GM21529 (cell line): Measurements from ENCODE around the gene RIC3.

Experiments
- ATAC-seq: cut with Tn5 transposase; IDR thresholded peaks from one replicate; pipeline ENCODE4 v1.9.1; 2021; ENCODE audit not compliant: unreplicated experiment

The RIC3 gene, protein sequence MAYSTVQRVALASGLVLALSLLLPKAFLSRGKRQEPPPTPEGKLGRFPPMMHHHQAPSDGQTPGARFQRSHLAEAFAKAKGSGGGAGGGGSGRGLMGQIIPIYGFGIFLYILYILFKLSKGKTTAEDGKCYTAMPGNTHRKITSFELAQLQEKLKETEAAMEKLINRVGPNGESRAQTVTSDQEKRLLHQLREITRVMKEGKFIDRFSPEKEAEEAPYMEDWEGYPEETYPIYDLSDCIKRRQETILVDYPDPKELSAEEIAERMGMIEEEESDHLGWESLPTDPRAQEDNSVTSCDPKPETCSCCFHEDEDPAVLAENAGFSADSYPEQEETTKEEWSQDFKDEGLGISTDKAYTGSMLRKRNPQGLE

DNA sequence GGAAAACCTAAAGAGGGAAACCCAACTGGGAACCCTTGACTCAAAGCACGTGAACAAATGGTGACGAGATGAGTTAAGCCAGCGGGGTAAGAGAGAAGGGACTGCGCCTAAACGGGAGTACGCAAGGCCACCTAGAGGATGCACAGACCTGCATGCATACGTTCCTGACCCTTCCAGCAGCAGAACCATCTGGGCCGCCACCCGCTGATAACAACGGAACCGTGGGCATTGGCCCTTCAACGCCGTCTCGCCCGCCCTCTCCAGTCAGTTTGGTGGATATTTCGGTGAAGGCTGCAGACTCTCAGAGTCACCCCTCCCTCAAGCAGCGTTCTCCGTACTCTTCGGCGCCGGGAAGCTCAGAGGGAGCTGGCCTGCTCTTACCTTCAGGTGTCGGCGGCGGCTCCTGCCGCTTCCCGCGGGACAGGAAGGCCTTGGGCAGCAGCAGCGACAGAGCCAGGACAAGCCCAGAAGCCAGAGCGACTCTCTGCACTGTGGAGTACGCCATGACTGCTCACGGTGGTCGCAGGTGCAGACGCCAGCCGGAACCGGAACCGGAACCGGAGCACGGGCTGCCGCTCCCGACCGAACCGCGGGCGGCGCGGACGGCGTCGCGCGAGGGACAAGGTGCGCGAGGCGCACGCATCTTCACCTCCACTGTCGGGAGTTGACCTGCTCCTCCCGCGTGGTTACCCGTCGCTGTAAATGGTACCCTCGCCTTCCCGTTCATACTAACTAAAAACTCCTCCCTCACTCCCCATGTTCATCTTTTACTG is at the start of gene RIC3:
TSS of gene RIC3 (minus strand) at position 541 of the 773 bp plus-strand sequence. CDS start at position 505, 36 bp downstream.
- ATAC-seq: peak; percentile 72

- ATAC-seq: no peak
Measured at GRCh38 chr11:8218409-8218808, 49.6 kb upstream of the RIC3 start.

DNA sequence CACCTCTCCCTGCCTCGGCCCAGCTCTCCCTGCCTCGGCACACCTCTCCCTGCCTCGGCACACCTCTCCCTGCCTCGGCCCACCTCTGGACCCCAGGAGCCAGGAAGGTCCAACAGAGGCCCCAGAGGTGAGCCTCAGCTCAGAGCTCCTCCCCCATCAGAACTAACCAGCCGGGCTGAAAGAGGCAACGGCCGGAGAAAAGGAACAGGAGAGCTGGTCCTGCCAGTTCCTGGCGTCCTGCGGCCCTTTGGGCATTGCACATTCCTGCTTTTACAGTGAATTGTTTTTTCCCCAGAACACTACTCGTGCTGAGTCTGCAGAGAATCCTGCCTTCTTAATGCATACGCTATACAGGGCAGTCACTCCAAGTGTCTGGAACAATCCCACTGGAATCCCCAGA is 49.1 kb upstream of the RIC3 start:
- no peak for ATAC-seq

GRCh38 chr11:8217136-8217535 is 48.3 kb upstream of the RIC3 start:
- no peak for ATAC-seq

DNA sequence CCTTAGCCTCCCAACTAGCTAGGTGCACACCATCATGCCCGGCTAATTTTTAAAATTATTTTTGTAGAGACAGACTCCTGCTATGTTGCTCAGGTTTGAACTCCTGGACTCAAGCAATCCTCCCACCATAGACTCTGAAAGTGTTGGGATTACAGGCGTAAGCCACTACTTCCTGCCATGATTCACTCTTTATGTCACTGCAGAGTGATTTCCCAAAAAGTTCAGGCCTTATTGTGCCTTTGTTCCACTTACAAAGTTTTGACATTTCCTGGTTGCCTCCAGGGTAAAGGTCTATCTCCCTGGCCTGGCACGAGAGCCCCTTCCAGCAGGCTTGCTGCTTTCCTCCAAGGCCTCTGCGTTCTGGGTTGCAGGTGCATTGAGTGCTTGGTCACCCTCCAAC is 44.6 kb upstream of the RIC3 start:
- ATAC-seq: no peak

DNA sequence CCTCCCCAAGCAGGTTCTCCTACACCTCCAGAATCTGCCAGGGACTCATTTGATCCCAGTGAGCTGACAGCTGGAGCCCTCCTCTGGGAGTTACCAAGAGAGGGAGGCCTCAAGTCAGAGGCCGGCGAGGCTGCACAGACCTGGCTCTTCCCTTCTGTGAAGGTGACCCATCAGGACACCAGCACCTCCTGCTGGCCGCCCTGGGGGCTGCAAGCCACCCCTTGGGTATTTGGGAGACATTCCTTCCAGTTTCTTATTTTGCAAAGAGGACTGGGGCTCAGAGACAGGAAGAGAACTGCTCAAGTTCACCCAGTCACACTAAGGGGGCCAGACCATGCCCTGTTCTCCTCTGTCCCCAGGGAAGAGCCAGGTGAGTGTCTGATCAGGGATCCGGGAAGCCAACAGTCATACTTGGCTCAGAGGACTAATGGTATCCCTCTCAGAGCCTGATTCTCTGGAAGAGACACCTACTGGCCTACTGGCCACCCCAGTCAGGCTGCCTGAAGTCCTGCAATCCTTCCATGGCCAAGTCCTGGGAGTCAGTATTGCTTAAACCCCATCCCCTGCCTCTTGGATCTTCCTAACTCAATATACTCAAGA is 40.5 kb upstream of the RIC3 start:
- ATAC-seq: no peak

DNA sequence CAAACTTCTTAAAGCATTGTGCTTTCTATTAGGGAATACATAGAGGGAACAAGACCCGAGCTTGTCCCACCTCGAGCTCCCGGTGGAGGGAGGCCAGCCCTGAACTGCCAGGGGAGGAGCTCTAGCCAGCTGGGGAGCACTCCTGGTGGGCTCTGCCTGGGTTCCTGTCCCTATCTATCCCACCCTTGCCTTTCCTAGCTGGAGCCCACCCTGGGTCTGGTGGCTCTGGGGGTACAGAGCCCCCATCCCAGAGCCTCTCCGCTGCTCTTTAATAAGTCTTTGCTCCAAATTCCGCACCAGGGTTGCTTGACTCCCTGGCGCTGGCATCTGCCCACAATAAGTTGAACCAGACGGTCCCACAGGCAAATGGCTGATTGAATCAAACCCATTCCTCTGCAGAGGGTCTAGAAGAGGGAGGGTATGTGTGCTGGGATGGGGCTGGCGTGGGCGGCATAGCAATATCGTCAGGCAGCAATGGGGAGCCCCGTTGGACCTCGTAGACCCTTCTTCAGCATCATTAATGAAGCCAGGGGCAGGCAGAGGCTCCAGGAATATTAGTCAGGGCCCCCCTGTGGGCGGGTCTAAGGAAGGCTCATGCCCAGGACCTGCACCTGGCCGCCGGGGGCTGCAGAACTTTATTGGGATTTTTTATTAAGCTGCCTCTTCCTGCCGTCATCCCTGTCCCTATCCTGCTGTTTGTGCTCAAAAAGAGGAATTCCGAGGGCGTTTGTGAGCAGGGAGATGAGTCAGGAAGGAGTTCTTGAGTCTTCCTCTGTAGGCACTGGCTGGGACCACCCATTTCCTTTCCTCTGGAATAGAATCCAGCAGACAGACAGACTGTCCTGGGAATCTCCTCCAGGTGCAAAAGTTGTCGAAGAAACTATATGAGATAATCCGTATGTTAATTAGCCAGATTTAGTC is 38.5 kb upstream of the RIC3 start:
- ATAC-seq: no peak

DNA sequence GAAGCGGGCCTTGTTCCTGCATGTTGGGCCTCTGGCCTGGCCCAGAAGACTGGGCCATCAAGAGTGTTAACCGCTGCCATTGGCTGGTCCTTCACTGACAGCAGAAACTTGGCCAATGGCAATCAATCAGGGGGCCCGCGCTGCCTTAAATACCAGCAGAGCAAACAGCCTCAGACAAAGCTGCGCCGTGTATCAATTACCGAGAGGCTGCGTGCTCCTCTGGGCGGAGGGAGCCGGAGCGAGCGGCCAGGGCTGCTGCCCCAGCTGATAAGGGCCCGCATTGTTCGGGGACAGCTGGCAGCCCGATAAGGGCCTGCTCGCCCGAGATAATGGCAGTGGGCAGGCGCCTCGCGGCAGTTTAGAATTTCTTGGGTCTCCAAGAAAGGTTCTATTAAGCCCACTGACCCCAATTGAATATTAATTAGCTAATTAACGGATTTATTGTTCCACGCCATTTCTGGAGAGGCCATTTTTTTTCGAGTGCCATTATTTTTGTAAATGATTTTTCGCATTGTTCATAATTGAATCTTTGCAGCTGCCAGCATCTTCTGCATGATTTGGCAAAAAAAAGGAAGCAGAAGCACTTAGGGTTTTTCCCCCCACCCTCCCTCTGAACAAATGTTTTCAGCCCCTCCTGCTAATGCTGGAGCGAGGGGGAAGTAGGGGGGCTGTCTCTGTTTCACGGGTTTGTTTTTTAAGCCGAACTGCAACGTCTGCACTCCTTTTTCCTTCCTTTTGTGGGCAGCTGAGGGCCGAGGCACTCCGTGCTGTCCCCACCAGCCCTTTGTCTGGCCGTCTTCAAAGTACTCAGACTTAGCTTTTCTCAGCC is 37.6 kb upstream of the RIC3 start:
- ATAC-seq: no peak

- no peak for ATAC-seq
Measured at GRCh38 chr11:8205566-8205965, 36.7 kb upstream of the RIC3 start.

DNA sequence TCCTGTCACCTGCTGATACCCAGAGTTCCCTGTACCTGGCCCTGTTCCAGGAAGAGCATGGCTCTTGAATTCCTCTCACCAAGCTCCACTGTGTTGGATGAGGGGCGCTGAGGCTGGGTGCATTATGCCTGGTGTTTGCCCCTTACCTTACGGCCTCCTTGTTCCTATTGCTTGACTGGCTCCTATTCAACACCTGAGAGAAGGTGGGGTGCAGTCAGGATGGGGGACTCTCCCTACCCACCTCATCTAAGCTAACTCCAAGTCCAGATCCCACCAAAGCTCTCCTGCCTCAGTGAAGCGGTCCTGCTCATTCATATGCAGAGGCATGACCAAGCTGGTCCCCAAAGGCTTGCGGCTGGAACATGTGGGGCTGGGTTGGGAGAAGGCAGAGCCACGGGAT is 35.8 kb upstream of the RIC3 start:
- ATAC-seq: no peak

GRCh38 chr11:8204025-8204424 is 35.2 kb upstream of the RIC3 start:
- ATAC-seq: no peak

DNA sequence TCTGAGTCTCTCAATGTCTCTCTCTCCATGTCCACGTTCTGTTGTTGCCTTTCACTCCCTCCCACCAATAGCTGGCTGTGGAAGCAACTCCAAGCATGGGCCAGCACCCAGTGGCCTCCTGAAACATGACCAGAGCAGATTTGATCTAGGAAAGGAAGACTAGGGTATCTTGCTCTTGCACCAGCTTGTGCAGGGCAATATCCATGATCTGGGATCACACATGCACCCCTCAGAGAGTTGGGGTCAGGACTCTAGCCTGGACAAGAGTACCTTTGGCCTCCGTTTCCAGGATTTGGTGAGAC is 34.5 kb upstream of the RIC3 start:
- no peak for ATAC-seq

- no peak for ATAC-seq
Measured at GRCh38 chr11:8202516-8203413, 33.9 kb upstream of the RIC3 start.

- ATAC-seq: peak; percentile 83
Measured at GRCh38 chr11:8201644-8202365, 33.0 kb upstream of the RIC3 start.

GRCh38 chr11:8199676-8200075 is 30.9 kb upstream of the RIC3 start:
- ATAC-seq: no peak

- ATAC-seq: no peak
Measured at GRCh38 chr11:8196749-8197148, 27.9 kb upstream of the RIC3 start.

DNA sequence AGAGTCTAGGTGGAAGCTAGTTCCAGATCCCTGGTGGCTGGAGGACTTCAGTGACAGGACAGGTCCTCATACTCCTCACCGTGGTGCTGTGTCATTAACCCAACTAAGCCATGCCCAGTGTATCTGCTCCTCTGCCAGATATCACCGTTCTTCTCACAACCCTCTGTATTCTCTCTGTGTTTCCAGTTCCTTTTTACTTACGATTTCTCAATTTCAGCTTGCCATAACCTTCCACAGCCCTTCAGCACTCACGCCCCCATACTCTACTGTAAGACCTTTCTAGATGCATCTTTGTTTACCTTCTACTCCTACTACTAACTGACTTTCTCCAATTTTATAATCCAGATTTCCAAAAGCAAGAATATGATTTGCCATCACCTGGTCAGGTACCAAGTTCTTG is 26.1 kb upstream of the RIC3 start:
- no peak for ATAC-seq

DNA sequence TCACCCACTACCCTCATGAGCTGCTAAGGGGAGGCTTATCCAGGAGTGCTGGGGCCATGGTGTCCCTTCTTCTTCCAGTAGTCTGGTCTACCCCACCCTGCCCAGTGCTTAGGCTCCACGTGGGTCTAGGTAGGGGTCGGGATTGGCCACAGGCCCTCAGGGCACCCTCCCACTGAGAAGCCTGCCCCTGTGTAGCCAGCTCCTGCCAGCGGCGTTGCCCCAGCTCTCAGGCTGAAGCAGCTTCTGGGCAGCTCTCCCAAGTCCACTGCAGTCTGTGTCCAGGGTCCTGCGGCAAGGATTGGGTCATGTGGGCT is 24.0 kb upstream of the RIC3 start:
- no peak for ATAC-seq
